DND-41 (cell line): ENCODE measurements around the gene FLAD1.

Experiments used
- ATAC-seq: fragments of 200-7000 bp; cut with Tn5 transposase; 3 replicates; pipeline ENCODE4 v1.9.1; 2021; ENCODE audit warnings: low read depth; ENCODE audit not compliant: insufficient read depth
- DNase-seq: peaks from one replicate; pipeline ENCODE4 v3.0.0-alpha.2; 2020
- H2AFZ ChIP-seq: 2 replicates; pipeline ENCODE4 v1.6.0; 2012; ENCODE audit warnings: low read depth, low read length
- H3K27ac ChIP-seq: 2 replicates; pipeline ENCODE4 v1.5.1; 2012; ENCODE audit warnings: low read length, inconsistent platforms
- H3K27me3 ChIP-seq: fragments of 200-600 bp; sonication (generic); 2 replicates; pipeline ENCODE4 v1.6.0; 2012; ENCODE audit warnings: low read length, mild to moderate bottlenecking, inconsistent platforms; ENCODE audit not compliant: insufficient read depth, poor library complexity
- H3K36me3 ChIP-seq: 2 replicates; pipeline ENCODE4 v1.5.1; 2012; ENCODE audit warnings: low read length, inconsistent platforms; ENCODE audit not compliant: insufficient read depth
- H3K4me1 ChIP-seq: 2 replicates; pipeline ENCODE4 v1.5.1; 2012; ENCODE audit warnings: mild to moderate bottlenecking, low read length; ENCODE audit not compliant: insufficient read depth
- H3K4me2 ChIP-seq: 2 replicates; pipeline ENCODE4 v1.6.0; 2012; ENCODE audit warnings: mild to moderate bottlenecking, moderate library complexity, low read length, inconsistent platforms; ENCODE audit not compliant: insufficient read depth
- H3K4me3 ChIP-seq, 2 experiments: fragments of 200-600 bp in 1 of 2; shearing (Covaris generic) in 1 of 2; 2 replicates each; pipeline ENCODE4 v1.5.1; 2012 to 2016; ENCODE audit warnings: inconsistent platforms in 2 of 2, low read length in 2 of 2, mild to moderate bottlenecking in 2 of 2, low read depth in 1 of 2, moderate library complexity in 1 of 2
- H3K79me2 ChIP-seq: 2 replicates; pipeline ENCODE4 v1.6.0; 2012; ENCODE audit warnings: low read length, inconsistent platforms; ENCODE audit not compliant: insufficient read depth
- H3K9ac ChIP-seq: 2 replicates; pipeline ENCODE4 v1.6.0; 2012; ENCODE audit warnings: low read depth, mild to moderate bottlenecking, inconsistent platforms, low read length, moderate library complexity
- H3K9me3 ChIP-seq: 2 replicates; pipeline ENCODE4 v1.5.1; 2012; ENCODE audit warnings: low read length, moderate library complexity, mild to moderate bottlenecking, inconsistent platforms; ENCODE audit not compliant: insufficient read depth, severe bottlenecking
- H4K20me1 ChIP-seq: 2 replicates; pipeline ENCODE4 v1.6.0; 2012; ENCODE audit warnings: low read length; ENCODE audit not compliant: insufficient read depth
- EZH2 ChIP-seq: IDR thresholded peaks from 3 replicates; pipeline ENCODE4 v1.6.1; 2012; ENCODE audit warnings: borderline replicate concordance, low read depth, mild to moderate bottlenecking, moderate library complexity, low read length, inconsistent platforms; ENCODE audit not compliant: severe bottlenecking
- TF ChIP-seq, protein P1 (sequence below): IDR thresholded peaks from 2 replicates; pipeline ENCODE4 v1.5.1; 2012; ENCODE audit warnings: borderline replicate concordance, low read length, moderate library complexity, mild to moderate bottlenecking; ENCODE audit not compliant: poor library complexity, severe bottlenecking; ENCODE audit errors: extremely low read depth

The FLAD1 gene

DNA sequence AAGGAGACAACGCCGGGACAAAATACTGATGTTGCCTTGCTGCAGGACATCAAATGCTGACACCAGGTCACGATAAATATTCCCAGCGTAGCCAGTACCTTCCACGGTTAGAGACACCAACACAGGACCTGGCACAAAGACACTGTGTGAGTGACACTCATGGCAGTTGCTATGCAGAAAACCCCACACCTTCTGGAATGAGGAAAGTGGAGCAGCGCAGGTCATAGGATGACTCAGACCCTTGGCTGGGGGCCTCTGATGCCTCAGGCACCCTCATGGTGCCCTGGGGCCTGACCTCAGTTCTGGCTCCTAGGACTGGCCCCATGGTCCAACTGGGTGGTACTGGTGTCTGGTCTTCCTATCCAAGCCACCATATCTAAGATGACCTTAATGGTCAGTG, 43.4 kb downstream of the FLAD1 start:
- DNase-seq, result no peak
- no peak overlapping the region for H3K4me2 ChIP-seq
- H3K27ac ChIP-seq, result no peak overlapping the region

DNA sequence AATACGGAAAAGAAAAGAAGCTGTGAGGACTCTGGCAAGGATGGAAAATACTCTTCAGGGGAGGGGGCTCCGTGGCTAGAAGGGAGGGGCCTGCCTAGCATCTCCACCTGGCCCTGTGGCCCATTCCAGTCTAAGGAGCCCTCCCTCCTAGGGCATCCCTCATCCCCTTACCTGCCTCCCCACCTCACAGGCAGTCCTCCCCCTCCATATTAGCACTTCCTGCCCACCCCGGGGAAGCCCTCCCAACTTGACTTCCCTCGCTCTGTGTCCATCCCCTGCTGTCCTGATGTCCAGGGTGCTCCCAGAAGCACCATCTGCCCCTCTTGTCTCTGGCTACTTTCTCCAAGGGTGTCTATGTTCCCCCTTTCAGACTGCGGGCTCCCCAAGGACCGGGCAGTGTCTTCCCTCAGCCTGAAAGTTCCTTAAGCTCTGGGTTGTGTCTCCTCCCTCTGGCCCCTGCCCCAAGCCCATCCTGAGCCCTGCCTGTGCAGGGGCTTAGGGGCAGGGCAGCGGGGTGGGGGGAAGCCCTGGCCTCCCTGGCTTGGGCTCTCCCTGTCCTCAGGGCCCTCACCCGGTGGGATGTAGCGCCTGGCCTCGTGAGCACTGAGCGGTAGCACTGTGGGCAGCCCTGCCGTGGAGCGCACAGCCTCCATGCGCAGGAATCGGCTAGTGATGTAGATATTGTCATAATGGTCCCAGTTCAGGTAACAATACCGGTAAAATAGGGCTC, 46.5 kb downstream of the FLAD1 start:
- peaks cover 7% of the 10 kb centered on the region; the same call in 1 of the 2 replicates for H4K20me1 ChIP-seq
- no peaks in the 10 kb centered on the region for H3K4me1 ChIP-seq
- no peak overlapping the region for H3K9ac ChIP-seq
- DNase-seq (no peak), ATAC-seq (no peak)
- no peak overlapping the region for H2AFZ ChIP-seq
- no peaks in the 10 kb centered on the region for H3K9me3 ChIP-seq
- H3K36me3 ChIP-seq, result no peaks in the 10 kb centered on the region
- H3K4me3 ChIP-seq, result no peak overlapping the region
- TF ChIP-seq, protein P1, sequence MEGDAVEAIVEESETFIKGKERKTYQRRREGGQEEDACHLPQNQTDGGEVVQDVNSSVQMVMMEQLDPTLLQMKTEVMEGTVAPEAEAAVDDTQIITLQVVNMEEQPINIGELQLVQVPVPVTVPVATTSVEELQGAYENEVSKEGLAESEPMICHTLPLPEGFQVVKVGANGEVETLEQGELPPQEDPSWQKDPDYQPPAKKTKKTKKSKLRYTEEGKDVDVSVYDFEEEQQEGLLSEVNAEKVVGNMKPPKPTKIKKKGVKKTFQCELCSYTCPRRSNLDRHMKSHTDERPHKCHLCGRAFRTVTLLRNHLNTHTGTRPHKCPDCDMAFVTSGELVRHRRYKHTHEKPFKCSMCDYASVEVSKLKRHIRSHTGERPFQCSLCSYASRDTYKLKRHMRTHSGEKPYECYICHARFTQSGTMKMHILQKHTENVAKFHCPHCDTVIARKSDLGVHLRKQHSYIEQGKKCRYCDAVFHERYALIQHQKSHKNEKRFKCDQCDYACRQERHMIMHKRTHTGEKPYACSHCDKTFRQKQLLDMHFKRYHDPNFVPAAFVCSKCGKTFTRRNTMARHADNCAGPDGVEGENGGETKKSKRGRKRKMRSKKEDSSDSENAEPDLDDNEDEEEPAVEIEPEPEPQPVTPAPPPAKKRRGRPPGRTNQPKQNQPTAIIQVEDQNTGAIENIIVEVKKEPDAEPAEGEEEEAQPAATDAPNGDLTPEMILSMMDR, result no peak
- TF ChIP-seq EZH2, result no peak
- H3K27me3 ChIP-seq, result peaks cover 24% of the 10 kb centered on the region
- no peak overlapping the region for H3K4me2 ChIP-seq
- H3K27ac ChIP-seq, result no peak overlapping the region
- no peaks in the 10 kb centered on the region for H3K79me2 ChIP-seq

More for the DNA sequence above, 43.4 kb downstream of the FLAD1 start:
- TF ChIP-seq, protein P1, result no peak
- TF ChIP-seq EZH2, result no peak
- Histone ChIP-seq H3K27me3 (peaks cover 10% of the 10 kb centered on the region), H3K4me3 (no peak overlapping the region), H3K9me3 (no peaks in the 10 kb centered on the region), H3K79me2 (no peaks in the 10 kb centered on the region), H4K20me1 (0 out of 2 replicates have a peak, but pooled peaks cover 9% of the 10 kb centered on the region), H2AFZ (no peak overlapping the region), H3K4me1 (no peaks in the 10 kb centered on the region), H3K9ac (no peak overlapping the region), H3K36me3 (no peaks in the 10 kb centered on the region)
- ATAC-seq, result no peak

DNA sequence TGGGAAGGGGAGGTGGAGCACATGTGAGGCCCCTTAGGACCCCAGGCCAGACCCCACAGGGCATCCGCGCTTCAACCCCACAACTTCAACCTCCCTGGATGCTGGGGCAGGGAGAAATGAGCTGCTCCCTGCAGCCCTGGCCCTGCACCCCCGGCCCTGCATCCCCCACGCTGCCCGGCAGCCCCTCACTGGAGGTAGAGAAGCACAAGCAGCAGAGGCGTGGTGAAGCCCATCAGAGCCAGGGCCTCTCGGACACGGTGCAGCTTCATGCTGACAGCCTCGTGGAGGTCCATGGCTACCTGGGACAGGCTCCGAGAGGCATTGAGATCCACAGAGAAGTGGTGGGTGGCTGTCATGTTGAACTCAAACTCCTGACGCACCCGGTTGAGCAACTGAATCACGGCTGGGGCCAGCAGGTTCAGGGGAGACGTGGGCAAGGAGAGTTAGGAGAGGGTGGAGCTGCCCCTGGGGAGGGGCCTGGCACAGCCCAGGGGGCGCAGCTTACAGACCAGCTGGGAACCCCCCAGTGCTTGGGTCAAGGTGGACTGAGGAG, 47.2 kb downstream of the FLAD1 start:
- H3K4me3 ChIP-seq, result no peak overlapping the region
- TF ChIP-seq, protein P1, result no peak
- no peak for TF ChIP-seq EZH2
- ATAC-seq (no peak), DNase-seq (no peak)
- no peaks in the 10 kb centered on the region for H3K79me2 ChIP-seq
- H3K4me2 ChIP-seq, result no peak overlapping the region
- H3K9me3 ChIP-seq, result no peaks in the 10 kb centered on the region
- H4K20me1 ChIP-seq, result peaks cover 7% of the 10 kb centered on the region; the same call in 1 of the 2 replicates
- H3K27me3 ChIP-seq, result peaks cover 25% of the 10 kb centered on the region
- H3K36me3 ChIP-seq, result no peaks in the 10 kb centered on the region
- no peak overlapping the region for H3K27ac ChIP-seq
- no peak overlapping the region for H3K9ac ChIP-seq
- H3K4me1 ChIP-seq, result no peaks in the 10 kb centered on the region
- H2AFZ ChIP-seq, result no peak overlapping the region
